Tibial nerve (tissue), 4 donors: ENCODE measurements around the gene RAB19. TPM values are rescaled to one million over a fixed set of nuclear protein-coding genes. Genes with fewer than 3 reads are reported as not detected.

Experiments used
- DNase-seq, 2 donors: peaks; one replicate each; pipeline ENCODE4 v3.0.0-alpha.2; 2019; ENCODE audit warnings: low spot score in 2 of 2
- H3K27ac ChIP-seq, 4 donors: fragments of 200-600 bp; sonication (generic) in 3 of 4; one replicate each; pipeline ENCODE4 v1.5.1; 2017 to 2019; ENCODE audit warnings: mild to moderate bottlenecking in 1 of 4
- H3K27me3 ChIP-seq, 2 donors: fragments of 200-600 bp; sonication (generic) in 1 of 2; one replicate each; pipeline versions ENCODE4 v1.5.1 to v1.6.0; 2017 to 2019
- H3K36me3 ChIP-seq, 3 donors: fragments of 200-600 bp; sonication (generic); one replicate each; pipeline ENCODE4 v1.5.1; 2018 to 2019
- H3K4me1 ChIP-seq, 4 donors: fragments of 200-600 bp; sonication (generic) in 3 of 4; one replicate each; pipeline ENCODE4 v1.5.1; 2017 to 2019
- H3K4me3 ChIP-seq, 4 donors: fragments of 200-600 bp; sonication (generic) in 3 of 4; one replicate each; pipeline ENCODE4 v1.5.1; 2017 to 2019; ENCODE audit warnings: mild to moderate bottlenecking in 1 of 4, moderate library complexity in 1 of 4
- H3K9me3 ChIP-seq, 4 donors: fragments of 200-600 bp; sonication (generic) in 3 of 4; one replicate each; pipeline ENCODE4 v1.5.1; 2017 to 2019
- CTCF ChIP-seq, 5 experiments: fragments of 200-600 bp in 3 of 5; fragments of 450-650 bp in 2 of 5; sonication (generic) in 3 of 5; IDR thresholded peaks; one replicate each; pipeline ENCODE4 v1.5.1; 2016 to 2019; ENCODE audit warnings: antibody characterized with exemption in 5 of 5, mild to moderate bottlenecking in 3 of 5, moderate library complexity in 2 of 5
- EP300 ChIP-seq, 2 donors: sonication (generic); formaldehyde crosslinking; IDR thresholded peaks; one replicate each; pipeline ENCODE4 v1.6.1; 2017; ENCODE audit warnings: antibody characterized with exemption in 2 of 2, mild to moderate bottlenecking in 1 of 2
- POLR2A ChIP-seq, 2 donors: fragments of 450-650 bp; IDR thresholded peaks; one replicate each; pipeline ENCODE4 v1.6.1; 2017; ENCODE audit warnings: antibody characterized with exemption in 2 of 2, mild to moderate bottlenecking in 2 of 2, moderate library complexity in 2 of 2
- WGBS, 2 donors: methylation state at CpG; one replicate each; pipeline ENCODE4 v1.1.5; 2018; 5-methylcytosine and 5-hydroxymethylcytosine counted together
- total RNA-seq, 4 donors: library from RNA; depleted of rRNA; stranded (reverse); fragments of >200 nt; gene quantifications; one replicate each; pipeline ENCODE4 v1.1.0, GENCODE V29; 2016

Gene RAB19
- total RNA-seq, 4 donors from 2014 or later: not detected

GRCh38 chr7:140393756-140394306 is 10.0 kb upstream of the RAB19 start:
- Histone ChIP-seq H3K4me3 (no peak overlapping the region), H3K9me3 (no peaks in the 10 kb centered on the region), H3K27me3 (no peaks in the 10 kb centered on the region), H3K27ac (no peak overlapping the region), H3K36me3 (peaks cover 0 to 4% (median 0%) of the 10 kb centered on the region in 3 donors), H3K4me1 (peaks cover 0 to 47% (median 5%) of the 10 kb centered on the region in 4 donors)
- no peak for DNase-seq
- 96 to 97% methylated on average over 12 of the region's 12 CpGs for WGBS, 2 donors
- TF ChIP-seq EP300 (IDR thresholded peaks at IDR 0.05): no peak
- TF ChIP-seq POLR2A (IDR thresholded peaks at IDR 0.05): no peak
- TF ChIP-seq CTCF (IDR thresholded peaks at IDR 0.05): no peak

- Histone ChIP-seq H3K27ac (peak within 1 kb of the TSS; percentile 72 to 96 (median 91)), H3K4me1 (peaks cover 0 to 24% (median 5%) of the 10 kb centered on the region in 4 donors), H3K4me3 (peak within 1 kb of the TSS; percentile 87 to 100 (median 94)), H3K36me3 (peaks cover 0 to 2% (median 0%) of the 10 kb centered on the region in 3 donors), H3K9me3 (no peaks in the 10 kb centered on the region), H3K27me3 (peaks cover 0 to 3% of the 10 kb centered on the region in 2 donors)
- TF ChIP-seq CTCF (IDR thresholded peaks at IDR 0.05): peak in 2 of 5 experiments; percentile 60 to 67
- TF ChIP-seq POLR2A (IDR thresholded peaks at IDR 0.05): peak; percentile 47 to 70
- TF ChIP-seq EP300 (IDR thresholded peaks at IDR 0.05): peak in 1 of 2 donors; percentile 89
- peak; percentile 67 to 81 for DNase-seq
- WGBS, 2 donors: 1% methylated on average over 44 to 66 of the region's 66 CpGs
These were observed 5.8 kb upstream of the RAB19 start, which contains the start of gene SLC37A3 for GRCh38 chr7:140397784-140398750. Gene SLC37A3, minus strand, starts transcription at chr7:140398530. Its CDS starts 16,004 bp downstream, at chr7:140382526.

- no peak overlapping the region for H3K27ac ChIP-seq
- H3K4me3 ChIP-seq: peak overlapping the region in 2 of 4 donors; percentile 91 to 100
- H3K27me3 ChIP-seq: peaks cover 0 to 7% of the 10 kb centered on the region in 2 donors
- DNase-seq: no peak
- TF ChIP-seq POLR2A (IDR thresholded peaks at IDR 0.05) (no peak), EP300 (IDR thresholded peaks at IDR 0.05) (no peak), CTCF (IDR thresholded peaks at IDR 0.05) (no peak)
- 78% methylated on average over 10 of the region's 10 CpGs for whole genome bisulfite sequencing, 2 donors
- H3K4me1 ChIP-seq: peaks cover 0 to 22% (median 5%) of the 10 kb centered on the region in 4 donors
- no peaks in the 10 kb centered on the region for H3K9me3 ChIP-seq
- H3K36me3 ChIP-seq: no peaks in the 10 kb centered on the region
These were observed 5.0 kb upstream of the RAB19 start for GRCh38 chr7:140398821-140399220.

- Histone ChIP-seq H3K4me1 (peaks cover 0 to 22% (median 5%) of the 10 kb centered on the region in 4 donors), H3K27ac (no peak overlapping the region), H3K9me3 (no peaks in the 10 kb centered on the region), H3K27me3 (peaks cover 0 to 14% of the 10 kb centered on the region in 2 donors), H3K4me3 (no peak overlapping the region), H3K36me3 (no peaks in the 10 kb centered on the region)
- no peak for DNase-seq
- TF ChIP-seq EP300 (IDR thresholded peaks at IDR 0.05) (no peak), CTCF (IDR thresholded peaks at IDR 0.05) (no peak), POLR2A (IDR thresholded peaks at IDR 0.05) (no peak)
- WGBS, 2 donors: 62 to 68% methylated on average over 3 of the region's 3 CpGs
These were observed 3.5 kb upstream of the RAB19 start for GRCh38 chr7:140400381-140400780.
